Measurements from ENCODE around the gene SLC25A36.

DNA sequence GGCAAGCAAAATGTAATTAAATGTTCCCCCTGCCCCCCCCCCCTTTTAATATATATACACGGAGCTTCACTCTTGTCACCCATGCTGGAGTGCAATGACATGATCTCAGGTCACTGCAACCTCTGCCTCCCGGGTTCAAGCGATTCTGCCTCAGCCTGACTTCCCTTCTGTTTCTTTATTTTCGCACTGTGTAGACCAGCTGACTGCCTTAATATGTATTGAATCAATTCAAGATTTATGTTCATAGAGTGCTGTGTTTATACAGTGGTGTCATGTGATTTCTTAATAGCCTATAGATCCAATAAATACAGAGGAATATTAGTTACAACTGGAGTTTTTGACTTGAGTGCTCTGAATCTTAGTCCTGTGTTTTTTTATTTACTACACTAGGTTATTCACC is 39.0 kb downstream of the SLC25A36 start:
- TF ChIP-seq, protein P1, sequence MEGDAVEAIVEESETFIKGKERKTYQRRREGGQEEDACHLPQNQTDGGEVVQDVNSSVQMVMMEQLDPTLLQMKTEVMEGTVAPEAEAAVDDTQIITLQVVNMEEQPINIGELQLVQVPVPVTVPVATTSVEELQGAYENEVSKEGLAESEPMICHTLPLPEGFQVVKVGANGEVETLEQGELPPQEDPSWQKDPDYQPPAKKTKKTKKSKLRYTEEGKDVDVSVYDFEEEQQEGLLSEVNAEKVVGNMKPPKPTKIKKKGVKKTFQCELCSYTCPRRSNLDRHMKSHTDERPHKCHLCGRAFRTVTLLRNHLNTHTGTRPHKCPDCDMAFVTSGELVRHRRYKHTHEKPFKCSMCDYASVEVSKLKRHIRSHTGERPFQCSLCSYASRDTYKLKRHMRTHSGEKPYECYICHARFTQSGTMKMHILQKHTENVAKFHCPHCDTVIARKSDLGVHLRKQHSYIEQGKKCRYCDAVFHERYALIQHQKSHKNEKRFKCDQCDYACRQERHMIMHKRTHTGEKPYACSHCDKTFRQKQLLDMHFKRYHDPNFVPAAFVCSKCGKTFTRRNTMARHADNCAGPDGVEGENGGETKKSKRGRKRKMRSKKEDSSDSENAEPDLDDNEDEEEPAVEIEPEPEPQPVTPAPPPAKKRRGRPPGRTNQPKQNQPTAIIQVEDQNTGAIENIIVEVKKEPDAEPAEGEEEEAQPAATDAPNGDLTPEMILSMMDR (IDR thresholded peaks at IDR 0.05; ENCODE audit: insufficient read depth, low read length, poor library complexity, severe bottlenecking): no peak
- TF ChIP-seq EZH2phosphoT487 (conservative IDR thresholded peaks at IDR 0.05; ENCODE audit: low read length): no peak
